Natural killer cell (primary cell): ENCODE measurements around the gene TFAP2B. TPM values are rescaled to one million over a fixed set of nuclear protein-coding genes. Genes with fewer than 3 reads are reported as not detected.

Experiments used
- ATAC-seq, 3 donors: fragments of 150-1000 bp in 2 of 3; fragments of 200-7000 bp in 1 of 3; cut with Tn5 transposase; 1 replicate in 1 of 3; 2 replicates in 2 of 3; pipeline ENCODE4 v1.10.0; 2021; ENCODE audit warnings: mild to moderate bottlenecking in 2 of 3, moderate library complexity in 2 of 3
- DNase-seq, 2 donors: peaks; one replicate each; pipeline versions ENCODE4 v3.0.0 to v3.0.0-alpha.2; 2013 to 2021; ENCODE audit warnings: mixed read lengths in 1 of 2
- H3K27ac ChIP-seq: one replicate; pipeline ENCODE4 v1.5.1; 2013; ENCODE audit warnings: mild to moderate bottlenecking, low read length
- H3K27me3 ChIP-seq: one replicate; pipeline ENCODE4 v1.6.1; 2013; ENCODE audit warnings: low read length; ENCODE audit not compliant: control insufficient read depth, insufficient read depth
- H3K36me3 ChIP-seq: one replicate; pipeline ENCODE4 v1.6.1; 2013; ENCODE audit warnings: low read length; ENCODE audit not compliant: control insufficient read depth, insufficient read depth
- H3K4me1 ChIP-seq: one replicate; pipeline ENCODE4 v1.6.1; 2013; ENCODE audit warnings: low read length; ENCODE audit not compliant: control insufficient read depth, insufficient read depth
- H3K4me3 ChIP-seq: one replicate; pipeline ENCODE4 v1.5.1; 2013; ENCODE audit warnings: low read length
- H3K9me3 ChIP-seq: one replicate; pipeline ENCODE4 v1.6.1; 2013; ENCODE audit warnings: low read length; ENCODE audit not compliant: control insufficient read depth, insufficient read depth
- H3K27ac Mint-ChIP-seq, 2 donors: one replicate each; pipeline ENCODE4 v1.8.0; 2022; ENCODE audit warnings: mild to moderate bottlenecking in 2 of 2, mixed read lengths in 2 of 2, moderate library complexity in 1 of 2
- H3K27me3 Mint-ChIP-seq, 2 donors: one replicate each; pipeline ENCODE4 v1.8.0; 2022; ENCODE audit warnings: low read depth in 2 of 2, mixed read lengths in 2 of 2
- H3K36me3 Mint-ChIP-seq: one replicate; pipeline ENCODE4 v1.8.0; 2022; ENCODE audit warnings: mixed read lengths
- H3K4me1 Mint-ChIP-seq, 2 donors: one replicate each; pipeline ENCODE4 v1.8.0; 2022; ENCODE audit warnings: mixed read lengths in 2 of 2
- H3K4me3 Mint-ChIP-seq: one replicate; pipeline ENCODE4 v1.8.0; 2022; ENCODE audit warnings: mild to moderate bottlenecking, moderate library complexity, mixed read lengths
- H3K9me3 Mint-ChIP-seq, 2 donors: one replicate each; pipeline ENCODE4 v1.8.0; 2022; ENCODE audit warnings: mixed read lengths in 2 of 2
- WGBS: methylation state at CpG from one replicate; pipeline ENCODE4 v1.1.7; 2013; ENCODE audit warnings: missing lambda C conversion rate; ENCODE audit not compliant: insufficient coverage; 5-methylcytosine and 5-hydroxymethylcytosine counted together
- intact Hi-C: fragments of 100-400 bp; cut with micrococcal nuclease; formaldehyde crosslinking; loops from one replicate; pipeline ENCODE4 v1.14.2; 2022
- total RNA-seq, 4 donors: library from RNA; stranded (reverse); fragments of 120-200 nt in 1 of 4; gene quantifications; one replicate each; pipeline versions ENCODE4 v1.2.3 to v1.2.4, GENCODE V29; 2013 to 2022
- TF ChIP-seq, protein P1 (sequence below): fragments of 200-600 bp; IDR thresholded peaks from one replicate; pipeline ENCODE4 v1.8.0; 2022; ENCODE audit warnings: antibody characterized with exemption

Gene TFAP2B
- total RNA-seq, 3 donors from 2014 or later (not counting 1 experiment from before 2014, with no cell fraction given): not detected

DNA sequence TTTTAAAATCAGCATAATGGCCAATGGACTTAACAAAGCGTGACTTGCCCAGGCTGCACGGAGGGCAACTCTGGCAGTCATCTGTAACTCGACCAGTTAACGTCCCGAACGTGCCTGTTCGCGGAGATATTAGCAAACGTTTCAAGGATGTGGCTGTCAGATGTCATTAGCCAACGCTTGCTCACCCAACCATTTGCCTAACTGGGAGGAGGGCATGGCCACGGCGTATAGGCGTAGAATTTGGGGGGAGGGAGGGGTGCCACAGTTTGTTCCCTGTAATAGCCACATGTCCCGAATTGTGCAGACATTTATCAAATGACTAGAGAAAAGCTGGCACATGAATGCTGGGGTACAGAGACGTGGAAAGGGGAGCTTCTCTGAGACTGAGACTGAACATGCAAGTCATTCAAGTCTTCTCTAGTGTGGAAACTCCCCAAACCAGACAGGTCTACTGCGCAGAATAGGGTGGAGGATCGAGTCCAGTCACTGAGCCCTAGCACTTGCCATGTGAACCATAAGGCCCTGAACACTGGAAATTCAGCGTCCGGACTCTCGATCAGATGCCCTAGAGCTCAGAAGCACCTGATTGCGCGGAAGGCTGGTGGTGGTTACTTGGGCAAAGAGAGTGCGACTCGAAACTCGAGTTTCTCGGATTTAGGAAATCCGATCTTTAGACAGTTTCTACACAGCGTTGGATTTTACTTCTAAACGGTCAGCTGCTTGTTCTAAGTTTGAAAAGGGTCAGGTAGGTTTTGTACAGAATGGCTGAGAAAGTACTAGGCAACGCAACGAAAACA is 32.6 kb downstream of the TFAP2B start:
- H3K9me3 Mint-ChIP-seq: peaks cover 2 to 3% of the 10 kb centered on the region in 2 donors
- no peak overlapping the region for H3K4me3 Mint-ChIP-seq
- H3K36me3 Mint-ChIP-seq: peaks cover 9% of the 10 kb centered on the region
- Histone ChIP-seq H3K36me3 (no peaks in the 10 kb centered on the region), H3K4me3 (no peak overlapping the region), H3K27me3 (peaks cover 24% of the 10 kb centered on the region), H3K27ac (no peak overlapping the region), H3K9me3 (peaks cover 11% of the 10 kb centered on the region), H3K4me1 (no peaks in the 10 kb centered on the region)
- DNase-seq: no peak
- H3K27ac Mint-ChIP-seq: no peak overlapping the region
- 15% methylated on average over 30 of the region's 31 CpGs for WGBS
- intact Hi-C loops: no loop called here
- H3K4me1 Mint-ChIP-seq: no peaks in the 10 kb centered on the region
- TF ChIP-seq, protein P1, sequence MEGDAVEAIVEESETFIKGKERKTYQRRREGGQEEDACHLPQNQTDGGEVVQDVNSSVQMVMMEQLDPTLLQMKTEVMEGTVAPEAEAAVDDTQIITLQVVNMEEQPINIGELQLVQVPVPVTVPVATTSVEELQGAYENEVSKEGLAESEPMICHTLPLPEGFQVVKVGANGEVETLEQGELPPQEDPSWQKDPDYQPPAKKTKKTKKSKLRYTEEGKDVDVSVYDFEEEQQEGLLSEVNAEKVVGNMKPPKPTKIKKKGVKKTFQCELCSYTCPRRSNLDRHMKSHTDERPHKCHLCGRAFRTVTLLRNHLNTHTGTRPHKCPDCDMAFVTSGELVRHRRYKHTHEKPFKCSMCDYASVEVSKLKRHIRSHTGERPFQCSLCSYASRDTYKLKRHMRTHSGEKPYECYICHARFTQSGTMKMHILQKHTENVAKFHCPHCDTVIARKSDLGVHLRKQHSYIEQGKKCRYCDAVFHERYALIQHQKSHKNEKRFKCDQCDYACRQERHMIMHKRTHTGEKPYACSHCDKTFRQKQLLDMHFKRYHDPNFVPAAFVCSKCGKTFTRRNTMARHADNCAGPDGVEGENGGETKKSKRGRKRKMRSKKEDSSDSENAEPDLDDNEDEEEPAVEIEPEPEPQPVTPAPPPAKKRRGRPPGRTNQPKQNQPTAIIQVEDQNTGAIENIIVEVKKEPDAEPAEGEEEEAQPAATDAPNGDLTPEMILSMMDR: no peak
- ATAC-seq: no peak
- H3K27me3 Mint-ChIP-seq: peaks cover 32 to 49% of the 10 kb centered on the region in 2 donors

DNA sequence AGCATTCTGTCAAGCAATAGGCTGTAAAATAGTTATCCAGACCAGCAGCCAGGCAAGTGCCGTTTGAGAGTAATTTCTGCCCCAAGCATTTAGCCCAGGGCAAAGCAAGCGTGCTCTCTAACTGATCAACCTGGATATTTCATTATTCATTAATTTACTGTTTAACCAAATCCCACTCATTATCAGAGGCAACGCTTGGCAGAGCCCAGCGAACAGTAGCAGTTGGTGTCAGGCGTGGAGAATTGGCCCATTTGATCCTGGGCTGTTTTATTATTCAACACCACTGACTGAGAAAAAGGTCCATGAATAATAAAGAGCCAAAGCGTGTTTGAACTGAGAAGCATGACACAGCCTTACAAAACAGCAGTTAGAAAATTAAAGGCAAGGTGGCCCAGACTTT is 35.3 kb downstream of the TFAP2B start:
- Histone ChIP-seq H3K27me3 (peaks cover 18% of the 10 kb centered on the region), H3K9me3 (peaks cover 13% of the 10 kb centered on the region), H3K4me1 (no peaks in the 10 kb centered on the region), H3K27ac (no peak overlapping the region), H3K36me3 (no peaks in the 10 kb centered on the region), H3K4me3 (no peak overlapping the region)
- no peak overlapping the region for H3K4me3 Mint-ChIP-seq
- ATAC-seq (no peak), DNase-seq (no peak)
- no peak overlapping the region for H3K27ac Mint-ChIP-seq
- intact Hi-C loops: no loop called here
- peaks cover under 1% of the 10 kb centered on the region for H3K36me3 Mint-ChIP-seq
- H3K27me3 Mint-ChIP-seq: peaks cover 15 to 23% of the 10 kb centered on the region in 2 donors
- TF ChIP-seq, protein P1: no peak
- peaks cover 0 to 2% of the 10 kb centered on the region in 2 donors for H3K9me3 Mint-ChIP-seq
- H3K4me1 Mint-ChIP-seq: no peaks in the 10 kb centered on the region
- WGBS: 39% methylated on average over 6 of the region's 6 CpGs

DNA sequence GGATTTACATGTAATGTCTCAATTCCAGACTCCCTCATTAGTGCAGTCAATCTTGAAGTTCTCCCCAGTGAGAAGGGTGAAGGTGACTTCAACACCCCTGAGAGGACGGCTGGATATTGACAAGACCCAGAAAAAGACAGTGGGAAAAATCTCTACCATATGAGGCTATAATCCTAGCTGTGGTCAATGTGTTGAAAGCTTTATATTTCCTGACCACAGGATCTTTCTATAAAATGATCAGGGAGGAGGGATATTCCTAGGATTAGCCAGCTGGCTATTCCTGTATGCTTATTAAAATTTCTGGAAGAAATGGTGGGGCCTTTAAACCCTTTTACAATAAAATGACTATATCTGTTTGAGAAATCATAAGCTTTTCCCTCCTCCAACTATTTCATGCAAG is 43.0 kb downstream of the TFAP2B start:
- Mint-ChIP-seq H3K27me3 (no peaks in the 10 kb centered on the region), H3K36me3 (no peaks in the 10 kb centered on the region)
- no peak for DNase-seq

More for the DNA sequence above, 43.0 kb downstream of the TFAP2B start:
- Histone ChIP-seq H3K9me3 (no peaks in the 10 kb centered on the region), H3K36me3 (no peaks in the 10 kb centered on the region), H3K4me1 (no peaks in the 10 kb centered on the region), H3K27me3 (no peaks in the 10 kb centered on the region), H3K27ac (no peak overlapping the region), H3K4me3 (no peak overlapping the region)
- H3K27ac Mint-ChIP-seq: no peak overlapping the region
- TF ChIP-seq, protein P1: no peak
- peaks cover 3 to 9% of the 10 kb centered on the region in 2 donors for H3K9me3 Mint-ChIP-seq
- intact Hi-C loops: no loop called here
- H3K4me3 Mint-ChIP-seq: no peak overlapping the region
- WGBS: 0% methylated on average over 1 of the region's 1 CpG
- no peaks in the 10 kb centered on the region for H3K4me1 Mint-ChIP-seq
- ATAC-seq: no peak
